Measurements from ENCODE around the gene CENPF.

Gene CENPF

GRCh38 chr1:214712737-214713136 lies 109.7 kb downstream of the CENPF start:
- no peak for TF ChIP-seq CTCF (IDR thresholded peaks at IDR 0.05; ENCODE audit: low read depth, low read length)
- Histone ChIP-seq H3K27ac (no peak overlapping the region), H3K27me3 (ENCODE audit: insufficient read depth, low read depth, severe bottlenecking) (no peaks in the 10 kb centered on the region), H3K36me3 (no peaks in the 10 kb centered on the region), H3K4me3 (ENCODE audit: low read depth, low read length) (no peak overlapping the region), H3K9me3 (ENCODE audit: severe bottlenecking) (no peaks in the 10 kb centered on the region)
- DNase-seq, result no peak

Data from WERI-Rb-1 (cell line).